Adrenal gland (tissue), 12 donors: ENCODE data around the gene SKP1. TPM values are rescaled to one million over a fixed set of nuclear protein-coding genes. Genes with fewer than 3 reads are reported as not detected.

Source experiments
- DNase-seq, 7 donors: peaks; one replicate each; pipeline ENCODE4 v3.0.0-alpha.2; 2019 to 2020
- H3K27ac ChIP-seq, 5 donors: fragments of 200-600 bp; sonication (generic) in 4 of 5; 1 replicate in 3 of 5; 2 replicates in 2 of 5; pipeline versions ENCODE4 v1.5.1 to v1.8.0; 2016 to 2020; ENCODE audit warnings: mild to moderate bottlenecking in 1 of 5
- H3K27me3 ChIP-seq: fragments of 200-600 bp; 2 replicates; pipeline ENCODE4 v1.8.0; 2021
- H3K36me3 ChIP-seq, 2 donors: fragments of 200-600 bp; replicated peaks in 1 of 2; 1 replicate in 1 of 2; 2 replicates in 1 of 2; pipeline versions ENCODE4 v1.5.1 to v1.8.0; 2018 to 2022
- H3K4me1 ChIP-seq, 2 donors: fragments of 200-600 bp; replicated peaks in 1 of 2; 1 replicate in 1 of 2; 2 replicates in 1 of 2; pipeline versions ENCODE4 v1.5.1 to v1.8.0; 2018 to 2021
- H3K4me3 ChIP-seq, 4 donors: fragments of 200-600 bp; sonication (generic) in 3 of 4; one replicate each; pipeline ENCODE4 v1.5.1; 2016 to 2018
- H3K9me3 ChIP-seq, 3 donors: fragments of 200-600 bp; sonication (generic) in 1 of 3; replicated peaks in 1 of 3; 1 replicate in 2 of 3; 2 replicates in 1 of 3; pipeline versions ENCODE4 v1.5.1 to v1.8.0; 2016 to 2021
- CTCF ChIP-seq, 6 experiments: fragments of 450-650 bp in 4 of 6; fragments of 200-600 bp in 2 of 6; sonication (generic) in 1 of 6; IDR thresholded peaks; 1 replicate in 5 of 6; 2 replicates in 1 of 6; pipeline versions ENCODE4 v1.5.1 to v1.8.0; 2016 to 2021; ENCODE audit warnings: antibody characterized with exemption in 6 of 6, mild to moderate bottlenecking in 2 of 6, moderate library complexity in 1 of 6
- POLR2A ChIP-seq, 2 donors: fragments of 450-650 bp; IDR thresholded peaks; one replicate each; pipeline ENCODE4 v1.6.1; 2017; ENCODE audit warnings: antibody characterized with exemption in 2 of 2, mild to moderate bottlenecking in 2 of 2, moderate library complexity in 1 of 2
- WGBS, 4 donors: extraction: QIAGEN DNeasy Blood & Tissue Kit in 2 of 4; methylation state at CpG; one replicate each; pipeline versions ENCODE4 v1.1.5 to v1.1.7; 2013 to 2017; 5-methylcytosine and 5-hydroxymethylcytosine counted together
- intact Hi-C, 2 donors: fragments of 100-400 bp; cut with DNase I; formaldehyde crosslinking; loops; one replicate each; pipeline versions ENCODE4 v1.14.1 to v1.15.0; 2022 to 2023
- polyA plus RNA-seq, 3 donors: library from polyadenylated mRNA; stranded (reverse); fragments of 200-250 nt in 2 of 3; fragments of 350-450 nt in 1 of 3; fragmentation: Illumina TruSeq in 1 of 3; extraction: RNeasy Lipid Tissue Mini Kit (QIAGEN cat#74804) in 1 of 3; gene quantifications; one replicate each; pipeline ENCODE4 v1.2.3, GENCODE V29; 2013 to 2014
- total RNA-seq, 9 donors: library from RNA; depleted of rRNA in 4 of 9; stranded (reverse); fragments of >200 nt in 4 of 9; fragments of 120-200 nt in 1 of 9; fragmentation: NEBNext Ultra II Directional in 1 of 9; extraction: Animal tissue kit (Norgen Biotek cat#: 25700) in 1 of 9; gene quantifications; one replicate each; pipeline versions ENCODE4 v1.1.0 to v1.2.4, GENCODE V29; 2013 to 2023
- donor health status: healthy with polysubstance abuse.
- donor health status: Bipolar disorder and iron deficiency.
- donor health status: DM: yes; HTN: yes; CAD: no.
- donor health status: DM: no; HTN: no; CAD: no.
- donor health status: DM: no; HTN: no; CAD: no.
- donor health status: DM: yes; HTN: yes; CAD: no.

Gene SKP1
- total and polyA plus RNA-seq, 12 donors, result 121 to 1,485 (median 377) TPM

DNA sequence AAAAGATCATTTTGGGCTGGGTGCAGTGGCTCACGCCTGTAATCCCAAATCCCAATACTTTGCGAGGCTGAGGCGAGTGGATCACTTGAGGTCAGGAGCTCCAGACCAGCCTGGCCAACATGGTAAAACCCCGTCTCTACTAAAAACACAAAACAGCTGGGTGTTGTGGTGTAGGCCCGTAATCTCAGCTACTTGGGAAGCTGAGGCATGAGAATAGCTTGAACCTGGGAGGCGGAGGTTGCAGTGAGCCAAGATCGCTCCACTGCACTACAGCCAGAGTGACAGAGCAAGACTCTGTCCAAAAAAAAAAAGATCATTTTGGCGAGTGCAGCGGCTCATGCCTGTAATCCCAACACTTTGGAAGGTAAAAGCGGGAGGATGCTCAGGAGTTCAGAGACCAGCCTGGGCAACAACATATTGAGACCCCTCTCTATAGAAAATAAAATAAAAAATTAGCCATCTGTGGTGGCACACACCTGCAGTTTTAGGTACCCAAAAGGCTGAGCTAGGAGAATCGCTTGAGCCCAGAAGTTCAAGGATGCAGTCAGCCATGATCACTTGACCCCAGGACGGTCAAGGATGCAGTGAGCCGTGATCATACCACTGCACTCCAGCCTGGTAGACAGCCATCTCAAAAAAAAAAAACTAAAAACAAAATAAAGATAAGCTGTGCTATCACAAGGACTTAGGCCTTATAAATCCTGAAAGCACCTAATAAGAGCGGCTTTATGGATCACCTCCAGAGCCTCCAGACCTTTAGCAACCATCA, 32.9 kb upstream of the SKP1 start:
- no peaks in the 10 kb centered on the region for H3K27me3 ChIP-seq
- intact Hi-C loops, result no loop called here
- H3K4me1 ChIP-seq, result peaks cover 0 to 73% of the 10 kb centered on the region in 2 donors
- WGBS, 4 donors, result 60 to 65% (median 63%) methylated on average over 14 of the region's 14 CpGs
- peaks cover 0 to 6% of the 10 kb centered on the region in 2 donors for H3K36me3 ChIP-seq
- peak overlapping the region in 1 of 5 donors; percentile 0 for H3K27ac ChIP-seq
- no peak for TF ChIP-seq POLR2A (IDR thresholded peaks at IDR 0.05)
- TF ChIP-seq CTCF (IDR thresholded peaks at IDR 0.05), result no peak
- no peaks in the 10 kb centered on the region for H3K9me3 ChIP-seq
- no peak overlapping the region for H3K4me3 ChIP-seq
- peak in 1 of 7 donors; percentile 35 for DNase-seq

DNA sequence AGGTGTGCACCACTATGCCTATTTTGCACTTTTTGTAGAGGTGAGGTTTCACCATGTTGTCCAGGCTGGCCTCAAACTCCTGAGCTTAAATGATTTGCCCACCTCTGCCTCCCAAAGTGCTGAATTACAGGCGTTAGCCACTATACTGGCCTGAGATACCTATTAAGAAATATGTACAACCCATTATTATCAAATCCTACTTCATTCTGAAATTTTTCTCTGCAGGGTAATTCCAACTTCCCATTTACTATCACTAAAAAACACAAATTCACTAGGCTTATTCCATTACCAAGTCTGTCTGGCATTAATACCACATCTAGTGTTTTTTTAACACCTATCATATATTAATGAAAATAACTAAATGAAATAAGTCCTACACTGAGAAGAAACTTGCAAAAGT, 30.9 kb upstream of the SKP1 start:
- Histone ChIP-seq H3K4me3 (no peak overlapping the region), H3K27ac (no peak overlapping the region), H3K27me3 (no peaks in the 10 kb centered on the region), H3K4me1 (peaks cover 0 to 59% of the 10 kb centered on the region in 2 donors), H3K9me3 (no peaks in the 10 kb centered on the region), H3K36me3 (peaks cover 0 to 21% of the 10 kb centered on the region in 2 donors)
- intact Hi-C loops, result no loop called here
- WGBS, 4 donors, result 76 to 87% (median 84%) methylated on average over 1 of the region's 1 CpG
- TF ChIP-seq POLR2A (IDR thresholded peaks at IDR 0.05) (no peak), CTCF (IDR thresholded peaks at IDR 0.05) (no peak)
- DNase-seq, result no peak

DNA sequence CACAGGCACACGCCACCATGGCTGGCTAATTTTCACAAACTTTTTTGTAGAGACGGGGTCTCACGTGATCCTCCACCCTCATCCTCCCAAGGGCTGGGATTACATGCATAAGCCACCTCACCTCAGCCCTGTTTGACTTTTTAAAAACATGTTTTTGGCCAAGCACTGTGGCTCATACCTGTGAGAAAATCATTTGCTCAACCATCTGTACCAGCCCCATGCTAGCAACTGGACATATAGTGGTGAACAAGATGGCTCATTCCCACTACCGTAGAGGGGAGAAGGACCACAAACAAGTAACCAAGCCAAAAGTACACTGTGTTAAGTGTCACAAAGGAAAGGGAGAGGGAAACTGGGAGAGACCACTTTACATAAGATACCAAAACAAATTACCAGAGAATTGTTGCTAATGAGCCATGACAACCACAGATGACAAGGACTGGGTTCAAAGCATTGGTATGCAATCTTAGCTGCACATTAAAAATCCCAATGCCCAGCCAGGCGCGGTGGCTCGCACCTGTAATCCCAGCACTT, 29.9 kb upstream of the SKP1 start:
- intact Hi-C loops, result no loop called here
- H3K4me3 ChIP-seq, result no peak overlapping the region
- no peak for TF ChIP-seq POLR2A (IDR thresholded peaks at IDR 0.05)
- TF ChIP-seq CTCF (IDR thresholded peaks at IDR 0.05), result no peak
- no peak for DNase-seq
- no peaks in the 10 kb centered on the region for H3K27me3 ChIP-seq
- no peak overlapping the region for H3K27ac ChIP-seq
- no peaks in the 10 kb centered on the region for H3K9me3 ChIP-seq
- H3K4me1 ChIP-seq, result peaks cover 0 to 51% of the 10 kb centered on the region in 2 donors
- peaks cover 0 to 31% of the 10 kb centered on the region in 2 donors for H3K36me3 ChIP-seq
- 82 to 84% (median 83%) methylated on average over 7 of the region's 7 CpGs for WGBS, 4 donors

DNA sequence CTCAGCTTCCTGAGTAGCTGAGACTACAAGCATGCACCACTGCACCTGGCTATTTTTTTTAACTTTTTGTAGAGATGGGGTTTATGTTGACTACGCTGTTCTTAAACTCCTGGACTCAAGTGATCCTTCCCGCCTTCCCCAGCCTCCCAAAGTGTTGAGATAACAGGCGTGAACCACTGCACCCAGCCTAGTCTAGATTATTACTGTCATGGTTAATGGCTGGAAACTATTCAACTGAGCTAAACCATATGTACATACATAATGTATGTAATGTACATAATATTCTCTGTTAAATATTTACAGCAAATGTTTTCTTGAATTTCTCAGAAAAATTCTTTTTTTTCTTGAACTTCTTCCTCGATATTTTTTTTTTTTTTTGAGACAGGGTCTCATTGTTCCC, 27.8 kb upstream of the SKP1 start:
- H3K36me3 ChIP-seq, result peaks cover 0 to 52% of the 10 kb centered on the region in 2 donors

More for the DNA sequence above, 27.8 kb upstream of the SKP1 start:
- intact Hi-C loops, result no loop called here
- Histone ChIP-seq H3K4me1 (peaks cover 0 to 30% of the 10 kb centered on the region in 2 donors), H3K4me3 (no peak overlapping the region), H3K9me3 (no peaks in the 10 kb centered on the region), H3K27ac (no peak overlapping the region), H3K27me3 (no peaks in the 10 kb centered on the region)
- no peak for DNase-seq
- TF ChIP-seq CTCF (IDR thresholded peaks at IDR 0.05) (no peak), POLR2A (IDR thresholded peaks at IDR 0.05) (no peak)
- 89 to 93% (median 91%) methylated on average over 4 of the region's 4 CpGs for WGBS, 4 donors
